Measurements from ENCODE around the gene KRTAP22-1. TPM values are rescaled to one million over a fixed set of nuclear protein-coding genes. Genes with fewer than 3 reads are reported as not detected.

KRTAP22-1 gene
- not detected in 2 replicates for total RNA-seq

DNA sequence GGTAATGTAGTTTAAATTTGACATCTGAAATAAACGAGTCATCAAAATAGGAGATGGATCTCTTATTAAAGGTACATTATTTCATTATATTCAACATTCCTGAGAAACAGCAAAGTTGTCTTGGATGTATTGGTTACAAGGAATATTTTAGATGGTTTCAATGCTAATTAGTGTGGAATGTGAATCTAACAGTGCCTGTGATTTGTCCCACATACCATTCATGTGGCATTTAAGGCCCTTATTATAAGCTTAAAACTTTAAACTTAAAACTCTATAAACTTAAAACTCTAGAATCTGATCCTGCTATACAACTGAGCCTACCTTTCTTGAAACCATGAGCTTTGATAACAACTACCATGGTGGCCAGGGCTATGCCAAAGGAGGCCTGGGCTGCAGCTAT, at the start of gene KRTAP22-1:
Gene KRTAP22-1 (plus strand): TSS at position 301 of the 400 bp plus-strand sequence.

DNA sequence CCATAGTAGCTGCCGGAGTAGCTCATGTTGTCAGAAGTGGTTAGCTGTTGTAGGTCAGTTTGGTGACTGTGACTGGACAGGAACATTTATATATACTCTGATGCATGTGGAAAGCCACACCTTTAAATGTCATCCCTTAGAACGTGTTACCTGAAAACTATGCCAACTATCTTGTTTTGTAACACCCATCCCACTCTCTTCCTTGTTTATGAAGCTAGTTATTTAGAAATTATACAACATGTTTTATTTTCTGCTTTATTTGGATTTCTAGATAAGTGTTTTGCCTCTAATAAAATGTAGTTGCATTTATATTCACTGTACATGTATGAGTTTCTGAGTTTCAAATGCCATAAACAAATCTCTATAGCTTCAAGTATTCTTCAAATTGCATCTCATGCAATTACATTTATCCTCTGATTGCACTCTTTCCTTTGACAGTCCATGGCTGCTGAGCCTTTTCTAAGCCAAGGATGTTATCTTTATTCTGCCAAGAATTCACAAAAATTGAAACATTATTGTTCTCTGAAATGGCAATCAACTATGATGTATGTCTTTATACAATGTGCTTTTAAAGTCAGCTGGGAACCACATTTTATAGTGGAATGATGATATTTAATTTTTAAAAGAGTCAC, 39.5 kb upstream of the KRTAP22-1 start, which contains the start of gene KRTAP19-7:
Gene KRTAP19-7 (minus strand): TSS at position 51 of the 632 bp plus-strand sequence. CDS start 25 bp downstream, at position 26.

DNA sequence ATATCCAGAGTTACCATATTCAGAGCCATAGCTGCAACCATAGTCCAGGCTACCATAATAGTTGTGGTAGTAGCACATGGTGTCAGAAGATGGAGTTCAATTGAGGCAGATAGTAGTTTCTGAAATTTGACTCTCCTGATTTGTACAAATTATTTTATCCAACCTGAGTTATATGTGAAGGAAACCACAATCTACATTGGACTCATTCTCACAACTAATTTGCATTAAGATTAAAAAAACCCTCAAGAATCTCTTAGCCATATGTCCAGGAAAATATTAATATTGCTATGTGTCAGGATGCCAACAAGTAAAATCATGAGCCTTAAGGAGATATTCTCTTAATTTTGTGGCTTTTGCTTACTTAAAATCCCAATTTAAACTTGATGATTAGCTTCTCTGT, 10.6 kb upstream of the KRTAP22-1 start, which contains the start of gene KRTAP22-2:
Gene KRTAP22-2 (minus strand): TSS at position 101 of the 400 bp plus-strand sequence.

DNA sequence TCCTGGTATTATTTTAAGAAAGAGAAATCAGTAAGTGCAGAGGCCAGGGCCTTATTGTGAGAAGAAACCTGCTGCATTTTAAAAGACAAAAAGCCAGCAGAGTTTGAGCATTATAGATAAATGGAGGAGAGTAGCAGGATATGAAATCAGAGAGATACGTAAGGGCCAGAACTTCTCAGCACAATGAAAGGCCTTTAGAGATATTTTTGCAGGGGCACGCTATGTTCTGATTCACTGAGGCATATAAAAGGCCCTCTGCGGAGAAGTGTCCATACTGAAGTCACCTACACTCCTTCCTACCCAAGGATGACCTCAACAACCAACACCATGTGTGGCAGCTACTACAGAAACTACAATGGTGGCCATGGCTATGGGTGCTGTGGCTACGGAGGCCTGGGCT, 8.7 kb upstream of the KRTAP22-1 start, which contains the start of gene KRTAP6-3:
Gene KRTAP6-3 (plus strand): TSS at position 301 of the 400 bp plus-strand sequence. CDS start 6 bp downstream, at position 307.

DNA sequence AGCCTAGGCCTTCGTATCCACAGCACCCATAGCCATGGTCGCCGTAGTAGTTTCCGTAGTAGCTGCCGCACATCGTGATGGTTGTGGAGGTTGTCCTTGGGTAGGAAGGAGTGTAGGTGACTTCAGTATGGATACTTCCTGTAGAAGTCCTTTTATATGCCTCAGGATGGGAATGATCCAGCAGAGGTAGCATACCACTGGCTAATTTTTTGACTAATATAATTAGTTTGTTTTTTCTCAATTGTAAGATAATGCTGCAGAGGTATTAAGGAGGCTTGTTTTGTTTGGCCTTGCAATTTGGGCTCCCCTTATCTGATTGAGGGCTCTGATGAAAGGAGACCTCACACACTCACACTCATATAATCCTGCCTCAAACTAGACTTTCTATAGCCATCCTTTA, 2.1 kb upstream of the KRTAP22-1 start, which contains the start of gene KRTAP6-2:
Gene KRTAP6-2 (minus strand): TSS at position 101 of the 400 bp plus-strand sequence. CDS start 28 bp downstream, at position 73.

DNA sequence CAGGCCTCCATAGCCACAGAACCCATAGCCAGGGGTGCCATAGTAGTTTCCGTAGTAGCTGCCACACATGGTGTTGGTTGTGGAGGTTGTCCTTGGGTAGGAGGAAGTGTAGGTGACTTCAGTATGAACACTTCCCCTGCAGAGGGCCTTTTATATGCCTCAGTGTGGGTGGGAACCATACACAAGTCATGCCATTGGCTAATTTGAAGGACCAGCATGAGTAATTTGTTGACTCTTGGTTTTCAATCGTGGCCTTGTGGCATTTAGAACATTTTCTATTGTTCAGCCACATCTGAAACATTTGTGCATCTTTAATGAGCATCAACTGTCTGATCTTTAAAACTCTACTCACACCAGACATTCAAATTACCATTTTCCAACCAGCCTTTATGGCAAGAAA, 12.9 kb downstream of the KRTAP22-1 start, which contains the start of gene KRTAP6-1:
Gene KRTAP6-1 (minus strand): TSS at position 95 of the 400 bp plus-strand sequence. CDS start 26 bp downstream, at position 69.

DNA sequence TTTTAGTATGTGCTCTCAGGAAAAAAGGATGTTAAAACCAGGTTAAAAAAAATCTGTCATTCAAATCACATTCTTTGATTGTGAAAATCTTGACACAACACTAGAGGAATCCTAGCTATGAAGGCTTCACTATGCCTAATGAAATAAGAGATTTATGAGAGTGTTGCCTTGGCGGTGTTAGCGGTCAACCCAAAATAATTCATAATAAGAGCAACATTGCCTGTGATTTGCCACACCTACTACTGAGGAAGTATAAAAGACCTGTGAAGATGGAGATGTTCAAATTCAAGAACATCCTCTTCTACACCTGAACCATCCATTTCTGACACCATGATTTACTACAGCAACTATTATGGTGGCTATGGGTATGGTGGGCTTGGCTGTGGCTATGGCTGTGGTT, 15.2 kb downstream of the KRTAP22-1 start, which contains the start of gene KRTAP20-1:
Gene KRTAP20-1 (plus strand): TSS at position 301 of the 400 bp plus-strand sequence. CDS start 30 bp downstream, at position 331.

DNA sequence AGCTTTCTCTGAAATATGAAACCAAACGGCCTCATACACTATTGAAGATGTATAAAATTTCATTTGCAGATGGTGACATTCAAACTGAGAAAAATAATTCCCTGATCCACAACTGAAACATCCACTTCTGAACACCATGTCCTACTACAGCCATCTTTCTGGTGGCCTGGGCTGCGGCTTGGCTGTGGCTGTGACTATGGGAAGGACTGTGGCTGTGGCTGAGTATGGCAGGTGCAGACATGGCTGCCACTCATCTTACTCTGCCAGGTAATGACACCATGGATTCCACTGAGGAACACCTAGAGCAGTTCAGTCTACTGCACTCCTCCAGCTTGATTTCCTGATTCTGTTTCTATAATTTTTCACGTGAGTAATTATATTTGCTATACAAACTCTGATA, 19.6 kb downstream of the KRTAP22-1 start, which contains the start of gene KRTAP20-4:
Gene KRTAP20-4 (plus strand): TSS at position 106 of the 400 bp plus-strand sequence.

DNA sequence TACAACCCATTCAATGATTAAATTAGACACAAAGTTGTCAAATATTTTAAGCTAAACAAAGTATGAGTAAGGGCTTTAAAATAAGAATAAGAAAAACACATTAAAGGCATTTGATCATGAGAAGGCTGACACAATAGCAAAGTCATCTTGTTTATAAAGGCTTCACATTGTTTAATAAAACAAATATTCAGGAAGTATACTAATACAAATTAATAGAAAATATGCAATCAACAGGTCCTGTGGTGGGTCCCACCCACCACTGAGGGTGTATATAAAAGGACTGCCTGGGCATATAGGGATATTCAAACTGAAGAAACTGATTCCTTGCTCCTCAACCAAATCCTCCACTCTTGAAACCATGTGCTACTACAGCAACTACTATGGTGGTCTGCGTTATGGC, 34.0 kb downstream of the KRTAP22-1 start, which contains the start of gene KRTAP20-2:
Gene KRTAP20-2 (plus strand): TSS at position 301 of the 400 bp plus-strand sequence. CDS start 58 bp downstream, at position 359.

DNA sequence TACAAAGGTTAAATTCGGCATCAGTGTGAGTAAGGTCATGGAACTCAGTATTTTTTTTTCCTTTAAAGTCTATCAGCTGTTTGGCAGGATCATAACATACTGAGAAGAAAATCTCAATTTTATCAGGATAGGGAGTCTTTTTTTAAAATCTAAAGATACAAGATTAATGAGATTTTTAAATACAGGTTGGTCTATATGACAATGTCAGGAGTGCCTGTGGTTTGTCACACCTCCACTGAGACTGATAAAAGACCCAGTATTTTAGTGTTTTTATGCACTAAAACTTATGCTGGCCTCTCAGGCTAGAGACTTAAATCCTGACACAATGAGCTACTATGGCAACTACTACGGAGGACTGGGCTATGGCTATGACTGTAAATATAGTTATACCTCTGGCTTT, 41.7 kb downstream of the KRTAP22-1 start, which contains the start of gene KRTAP20-3:
Gene KRTAP20-3 (plus strand): TSS at position 301 of the 400 bp plus-strand sequence.

Small RNAs within 50 kb of the gene (small RNA-seq; reads per million reads assigned to genes)
- gene KRTAP20-1 (ENCODE audit: low replicate concordance) = not detected
- not detected for gene KRTAP20-3 (ENCODE audit: low replicate concordance)
- not detected for gene KRTAP20-4 (ENCODE audit: low replicate concordance)
- gene KRTAP22-1 (ENCODE audit: low replicate concordance) = not detected
- gene KRTAP22-2 (ENCODE audit: low replicate concordance) = not detected

Other genes with a start within 250 kb of the KRTAP22-1 start
- not detected in 2 replicates for gene KRTAP13-2, start 228.8 kb upstream of the KRTAP22-1 start, total RNA-seq
- not detected in 2 replicates for gene KRTAP13-1, start 205.1 kb upstream of the KRTAP22-1 start, total RNA-seq
- not detected in 2 replicates for gene KRTAP13-3, start 175.2 kb upstream of the KRTAP22-1 start, total RNA-seq
- not detected in 2 replicates for gene KRTAP13-4, start 170.9 kb upstream of the KRTAP22-1 start, total RNA-seq
- not detected in 2 replicates for gene KRTAP15-1, start 160.8 kb upstream of the KRTAP22-1 start, total RNA-seq
- not detected in 2 replicates for gene KRTAP19-1, start 120.7 kb upstream of the KRTAP22-1 start, total RNA-seq
- not detected in 2 replicates for gene KRTAP19-2, start 113.7 kb upstream of the KRTAP22-1 start, total RNA-seq
- gene KRTAP19-3, start 109.1 kb upstream of the KRTAP22-1 start, total RNA-seq = not detected in 2 replicates
- gene KRTAP19-4, start 103.9 kb upstream of the KRTAP22-1 start, total RNA-seq = not detected in 2 replicates
- gene KRTAP19-5, start 98.9 kb upstream of the KRTAP22-1 start, total RNA-seq = not detected in 2 replicates
- gene KRTAP19-6, start 59.2 kb upstream of the KRTAP22-1 start, total RNA-seq = not detected in 2 replicates
- not detected in 2 replicates for gene KRTAP19-7, start 39.8 kb upstream of the KRTAP22-1 start, total RNA-seq
- gene KRTAP22-2, start 10.7 kb upstream of the KRTAP22-1 start, total RNA-seq = not detected in 2 replicates
- gene KRTAP6-3, start 8.6 kb upstream of the KRTAP22-1 start, total RNA-seq = not detected in 2 replicates
- not detected in 2 replicates for gene KRTAP6-2, start 2.2 kb upstream of the KRTAP22-1 start, total RNA-seq
- gene KRTAP6-1, start 12.8 kb downstream of the KRTAP22-1 start, total RNA-seq = not detected in 2 replicates
- not detected in 2 replicates for gene KRTAP20-1, start 15.3 kb downstream of the KRTAP22-1 start, total RNA-seq
- not detected in 2 replicates for gene KRTAP20-4, start 19.5 kb downstream of the KRTAP22-1 start, total RNA-seq
- not detected in 2 replicates for gene KRTAP20-2, start 34.1 kb downstream of the KRTAP22-1 start, total RNA-seq
- not detected in 2 replicates for gene KRTAP20-3, start 41.8 kb downstream of the KRTAP22-1 start, total RNA-seq
- not detected in 2 replicates for gene KRTAP21-3, start 117.7 kb downstream of the KRTAP22-1 start, total RNA-seq
- not detected in 2 replicates for gene KRTAP21-2, start 146.2 kb downstream of the KRTAP22-1 start, total RNA-seq
- gene KRTAP21-1, start 154.3 kb downstream of the KRTAP22-1 start, total RNA-seq = not detected in 2 replicates
- not detected in 2 replicates for gene KRTAP8-1, start 212.2 kb downstream of the KRTAP22-1 start, total RNA-seq
- not detected in 2 replicates for gene KRTAP7-1, start 228.7 kb downstream of the KRTAP22-1 start, total RNA-seq

Data from placental pericyte (primary cell).